H9 (cell line): ENCODE data around the gene PRUNE2. TPM values are rescaled to one million over a fixed set of nuclear protein-coding genes. Genes with fewer than 3 reads are reported as not detected.
A peak's percentile ranks its signal among the peaks of the same experiment; 100 is the strongest.

Experiments used
- DNase-seq: peaks from one replicate; pipeline ENCODE4 v3.0.0-alpha.2; 2017
- H2AFZ ChIP-seq: one replicate; pipeline ENCODE4 v1.6.1; 2013; ENCODE audit warnings: mild to moderate bottlenecking, low read length, control low read depth, moderate library complexity
- H2AK5ac ChIP-seq: 2 replicates; pipeline ENCODE4 v1.6.1; 2013; ENCODE audit warnings: low read length, control low read depth, mixed read lengths; ENCODE audit not compliant: insufficient read length
- H2BK120ac ChIP-seq: one replicate; pipeline ENCODE4 v1.6.1; 2013; ENCODE audit warnings: low read depth, mild to moderate bottlenecking, low read length, control low read depth, inconsistent platforms; ENCODE audit not compliant: poor library complexity, severe bottlenecking
- H2BK12ac ChIP-seq: 2 replicates; pipeline ENCODE4 v1.6.1; 2013; ENCODE audit warnings: low read length, control low read depth, mixed read lengths, low read depth; ENCODE audit not compliant: insufficient read length
- H2BK15ac ChIP-seq: 2 replicates; pipeline ENCODE4 v1.6.1; 2013; ENCODE audit warnings: low read depth, low read length, control low read depth
- H2BK20ac ChIP-seq: one replicate; pipeline ENCODE4 v1.6.1; 2013; ENCODE audit warnings: low read depth, mild to moderate bottlenecking, low read length, control low read depth, inconsistent platforms; ENCODE audit not compliant: poor library complexity, severe bottlenecking
- H2BK5ac ChIP-seq: 2 replicates; pipeline ENCODE4 v1.6.1; 2013; ENCODE audit warnings: low read length, control low read depth, mixed read lengths; ENCODE audit not compliant: insufficient read length
- H3K14ac ChIP-seq: 2 replicates; pipeline ENCODE4 v1.6.1; 2013; ENCODE audit warnings: low read length, control low read depth; ENCODE audit not compliant: insufficient read depth
- H3K18ac ChIP-seq: 2 replicates; pipeline ENCODE4 v1.6.1; 2013; ENCODE audit warnings: low read depth, mild to moderate bottlenecking, mixed read lengths, low read length, control low read depth; ENCODE audit not compliant: insufficient read length
- H3K23ac ChIP-seq: 2 replicates; pipeline ENCODE4 v1.6.1; 2013; ENCODE audit warnings: low read length, control low read depth, mixed read lengths, low read depth; ENCODE audit not compliant: insufficient read length
- H3K23me2 ChIP-seq: 2 replicates; pipeline ENCODE4 v1.6.1; 2013; ENCODE audit warnings: low read depth, mild to moderate bottlenecking, mixed read lengths, low read length, control low read depth; ENCODE audit not compliant: insufficient read length, poor library complexity, severe bottlenecking
- H3K27ac ChIP-seq: 2 replicates; pipeline ENCODE4 v1.5.1; 2013; ENCODE audit warnings: low read length, control low read depth, mixed read lengths, low read depth; ENCODE audit not compliant: insufficient read length
- H3K27me3 ChIP-seq: 2 replicates; pipeline ENCODE4 v1.6.1; 2013; ENCODE audit warnings: low read length, control low read depth, inconsistent platforms; ENCODE audit not compliant: insufficient read depth
- H3K4ac ChIP-seq: 2 replicates; pipeline ENCODE4 v1.6.1; 2013; ENCODE audit warnings: low read depth, mild to moderate bottlenecking, control low read depth, inconsistent platforms, low read length, moderate library complexity
- H3K4me1 ChIP-seq: 2 replicates; pipeline ENCODE4 v1.6.1; 2013; ENCODE audit warnings: low read length, control low read depth, inconsistent platforms; ENCODE audit not compliant: insufficient read depth
- H3K4me2 ChIP-seq: 2 replicates; pipeline ENCODE4 v1.6.1; 2013; ENCODE audit warnings: low read length, control low read depth, mixed read lengths; ENCODE audit not compliant: insufficient read length, insufficient read depth
- H3K56ac ChIP-seq: 2 replicates; pipeline ENCODE4 v1.6.1; 2013; ENCODE audit warnings: low read depth, mild to moderate bottlenecking, mixed read lengths, low read length, control low read depth; ENCODE audit not compliant: insufficient read length
- H3K79me1 ChIP-seq: 2 replicates; pipeline ENCODE4 v1.6.1; 2013; ENCODE audit warnings: low read depth, mild to moderate bottlenecking, moderate library complexity, low read length, control low read depth, inconsistent platforms; ENCODE audit not compliant: insufficient read depth, poor library complexity, severe bottlenecking
- H3K79me2 ChIP-seq: 2 replicates; pipeline ENCODE4 v1.6.1; 2013; ENCODE audit warnings: low read length, control low read depth, inconsistent platforms; ENCODE audit not compliant: insufficient read depth
- H3K9ac ChIP-seq: 2 replicates; pipeline ENCODE4 v1.6.1; 2013; ENCODE audit warnings: low read length, control low read depth, mixed read lengths; ENCODE audit not compliant: insufficient read length; ENCODE audit errors: extremely low read depth
- H3K9me3 ChIP-seq: one replicate; pipeline ENCODE4 v1.6.1; 2013; ENCODE audit warnings: low read depth, low read length, inconsistent platforms; ENCODE audit not compliant: control insufficient read depth
- H3T11ph ChIP-seq: one replicate; pipeline ENCODE4 v1.6.1; 2013; ENCODE audit warnings: mild to moderate bottlenecking, low read length, control low read depth, inconsistent platforms
- H4K20me1 ChIP-seq: one replicate; pipeline ENCODE4 v1.6.1; 2013; ENCODE audit not compliant: control insufficient read depth, insufficient read length, insufficient read depth
- H4K5ac ChIP-seq: 2 replicates; pipeline ENCODE4 v1.6.1; 2013; ENCODE audit warnings: low read depth, mild to moderate bottlenecking, mixed read lengths, low read length, control low read depth; ENCODE audit not compliant: insufficient read length
- H4K8ac ChIP-seq: replicated peaks from 2 replicates; pipeline ENCODE4 v1.6.1; 2013; ENCODE audit warnings: low read length, control low read depth, mixed read lengths, low read depth; ENCODE audit not compliant: insufficient read length
- H4K91ac ChIP-seq: 2 replicates; pipeline ENCODE4 v1.6.1; 2013; ENCODE audit warnings: low read depth, mild to moderate bottlenecking, moderate library complexity, mixed read lengths, low read length, control low read depth; ENCODE audit not compliant: insufficient read length
- H3K27ac Mint-ChIP-seq, 3 experiments: 2 replicates in 2 of 3; 3 replicates in 1 of 3; pipeline ENCODE4 v1.8.0; 2020 to 2021; ENCODE audit warnings: mixed read lengths in 3 of 3, mild to moderate bottlenecking in 1 of 3, moderate library complexity in 1 of 3
- H3K27me3 Mint-ChIP-seq: 2 replicates; pipeline ENCODE4 v1.8.0; 2021; ENCODE audit warnings: low read depth, mild to moderate bottlenecking, moderate library complexity, mixed read lengths
- H3K36me3 Mint-ChIP-seq, 3 experiments: 2 replicates in 2 of 3; 3 replicates in 1 of 3; pipeline ENCODE4 v1.8.0; 2020 to 2021; ENCODE audit warnings: low read depth in 3 of 3, mixed read lengths in 3 of 3; ENCODE audit not compliant: insufficient read depth in 1 of 3
- H3K4me1 Mint-ChIP-seq, 2 experiments: 2 replicates each; pipeline ENCODE4 v1.8.0; 2020; ENCODE audit warnings: mixed read lengths in 2 of 2
- H3K4me3 Mint-ChIP-seq, 2 experiments: 2 replicates in 1 of 2; 3 replicates in 1 of 2; pipeline ENCODE4 v1.8.0; 2020 to 2021; ENCODE audit warnings: mild to moderate bottlenecking in 2 of 2, mixed read lengths in 2 of 2, moderate library complexity in 1 of 2
- H3K9me3 Mint-ChIP-seq, 2 experiments: 2 replicates in 1 of 2; 3 replicates in 1 of 2; pipeline ENCODE4 v1.8.0; 2020; ENCODE audit warnings: mild to moderate bottlenecking in 2 of 2, mixed read lengths in 2 of 2, moderate library complexity in 1 of 2
- WGBS: extraction: QIAGEN DNeasy Blood & Tissue Kit; methylation state at CpG from one replicate; pipeline ENCODE4 v1.1.7; 2013; ENCODE audit warnings: missing lambda C conversion rate, low lambda C conversion rate, mixed read lengths; ENCODE audit not compliant: insufficient read length; ENCODE audit errors: extremely low coverage; 5-methylcytosine and 5-hydroxymethylcytosine counted together
- total RNA-seq: library from RNA; stranded (reverse); gene quantifications from 2 replicates; pipeline ENCODE4 v1.2.1, GENCODE V29; 2021
- TF ChIP-seq, protein P1 (sequence below): fragments of 200-600 bp; sonication (generic); conservative IDR thresholded peaks from 3 replicates; pipeline ENCODE4 v1.8.0; 2021; ENCODE audit warnings: antibody characterized with exemption, mild to moderate bottlenecking

Gene PRUNE2
- total RNA-seq, 1 experiment from 2014 or later = 12.1 TPM

DNA sequence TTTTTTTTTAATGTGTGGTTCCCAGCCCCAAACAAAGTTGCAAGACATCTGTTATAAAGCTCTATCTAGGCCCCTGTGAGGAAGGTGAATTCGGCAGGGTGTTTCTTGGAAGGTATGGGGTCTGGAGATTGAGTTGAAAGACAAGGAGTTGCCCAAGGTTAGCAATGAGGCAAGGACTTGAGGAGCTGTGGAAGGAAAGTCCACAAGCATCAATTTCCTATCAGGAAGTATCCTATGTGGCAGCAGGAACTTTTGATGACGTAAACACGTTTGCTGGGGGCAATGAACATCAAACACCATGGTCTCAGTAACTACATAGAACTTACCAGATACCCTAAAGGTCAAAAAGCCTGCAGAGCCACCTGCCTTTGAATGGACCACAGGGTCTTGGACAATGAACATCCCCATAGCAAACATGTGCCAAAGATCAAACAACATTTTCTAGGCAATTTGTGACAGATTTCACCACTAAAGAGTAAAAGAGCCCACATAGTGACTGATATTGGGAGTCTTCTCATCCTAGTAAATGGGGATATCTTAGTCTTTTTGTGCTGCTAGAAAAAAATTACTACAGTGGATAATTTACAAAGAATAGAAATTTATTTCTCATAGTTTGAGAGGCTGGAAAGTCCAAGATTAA is 301.9 kb downstream of the PRUNE2 start:
- no peak overlapping the region for H3T11ph ChIP-seq
- H3K9me3 ChIP-seq = no peaks in the 10 kb centered on the region
- Mint-ChIP-seq H3K36me3 (peaks cover 0 to 8% (median 1%) of the 10 kb centered on the region in 3 experiments; a peak in 3 of 7 replicates), H3K9me3 (no peaks in the 10 kb centered on the region), H3K4me3 (no peak overlapping the region), H3K4me1 (peaks cover 11 to 20% of the 10 kb centered on the region in 2 experiments), H3K27ac (peak overlapping the region in 1 of 3 experiments; percentile 95; a peak in 1 of 7 replicates), H3K27me3 (no peaks in the 10 kb centered on the region; the same call in 1 of the 2 replicates)
- no CpG with 5 or more reads among the region's 3 CpGs for WGBS
- no peak overlapping the region for H3K4me2 ChIP-seq
- H2AK5ac ChIP-seq = no peak overlapping the region
- no peaks in the 10 kb centered on the region for H4K20me1 ChIP-seq
- H3K79me1 ChIP-seq = no peaks in the 10 kb centered on the region
- no peak overlapping the region for H3K56ac ChIP-seq
- H2BK15ac ChIP-seq = no peak overlapping the region
- no peaks in the 10 kb centered on the region for H3K23me2 ChIP-seq
- no peak overlapping the region for H2AFZ ChIP-seq
- H3K9ac ChIP-seq = no peak overlapping the region
- no peak overlapping the region for H3K14ac ChIP-seq
- no peak overlapping the region for H4K91ac ChIP-seq
- H2BK20ac ChIP-seq = no peak overlapping the region
- H3K4ac ChIP-seq = no peak overlapping the region
- H3K23ac ChIP-seq = no peak overlapping the region
- no peak overlapping the region for H4K8ac ChIP-seq
- no peak overlapping the region for H3K27ac ChIP-seq
- H3K18ac ChIP-seq = no peak overlapping the region
- no peaks in the 10 kb centered on the region for H3K4me1 ChIP-seq
- H4K5ac ChIP-seq = no peak overlapping the region
- no peak overlapping the region for H2BK5ac ChIP-seq
- no peak for DNase-seq
- H3K79me2 ChIP-seq = no peaks in the 10 kb centered on the region
- TF ChIP-seq, protein P1, sequence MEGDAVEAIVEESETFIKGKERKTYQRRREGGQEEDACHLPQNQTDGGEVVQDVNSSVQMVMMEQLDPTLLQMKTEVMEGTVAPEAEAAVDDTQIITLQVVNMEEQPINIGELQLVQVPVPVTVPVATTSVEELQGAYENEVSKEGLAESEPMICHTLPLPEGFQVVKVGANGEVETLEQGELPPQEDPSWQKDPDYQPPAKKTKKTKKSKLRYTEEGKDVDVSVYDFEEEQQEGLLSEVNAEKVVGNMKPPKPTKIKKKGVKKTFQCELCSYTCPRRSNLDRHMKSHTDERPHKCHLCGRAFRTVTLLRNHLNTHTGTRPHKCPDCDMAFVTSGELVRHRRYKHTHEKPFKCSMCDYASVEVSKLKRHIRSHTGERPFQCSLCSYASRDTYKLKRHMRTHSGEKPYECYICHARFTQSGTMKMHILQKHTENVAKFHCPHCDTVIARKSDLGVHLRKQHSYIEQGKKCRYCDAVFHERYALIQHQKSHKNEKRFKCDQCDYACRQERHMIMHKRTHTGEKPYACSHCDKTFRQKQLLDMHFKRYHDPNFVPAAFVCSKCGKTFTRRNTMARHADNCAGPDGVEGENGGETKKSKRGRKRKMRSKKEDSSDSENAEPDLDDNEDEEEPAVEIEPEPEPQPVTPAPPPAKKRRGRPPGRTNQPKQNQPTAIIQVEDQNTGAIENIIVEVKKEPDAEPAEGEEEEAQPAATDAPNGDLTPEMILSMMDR = no peak
- H3K27me3 ChIP-seq = no peaks in the 10 kb centered on the region
- no peak overlapping the region for H2BK12ac ChIP-seq
- H2BK120ac ChIP-seq = no peak overlapping the region
